Measurements from ENCODE around the gene NME8.

NME8 gene

GRCh38 chr7:37933018-37933566 is 84.7 kb downstream of the NME8 start:
- no peak for DNase-seq (ENCODE audit: low read depth in 1 of 2, low spot score in 1 of 2)

- no peak for DNase-seq (ENCODE audit: low read depth in 1 of 2, low spot score in 1 of 2)
Measured at GRCh38 chr7:37942934-37943610, 94.7 kb downstream of the NME8 start.

GRCh38 chr7:37943905-37944736 is 95.7 kb downstream of the NME8 start:
- DNase-seq (ENCODE audit: low read depth in 1 of 2, low spot score in 1 of 2): no peak

- DNase-seq (ENCODE audit: low read depth in 1 of 2, low spot score in 1 of 2): no peak
Measured at GRCh38 chr7:37944737-37945054, 96.3 kb downstream of the NME8 start.

- DNase-seq (ENCODE audit: low read depth in 1 of 2, low spot score in 1 of 2): no peak
Measured at GRCh38 chr7:37945336-37945735, 96.9 kb downstream of the NME8 start.

GRCh38 chr7:37947138-37947940 is 98.9 kb downstream of the NME8 start:
- DNase-seq (ENCODE audit: low read depth in 1 of 2, low spot score in 1 of 2): no peak

GRCh38 chr7:37947941-37948210 is 99.5 kb downstream of the NME8 start:
- DNase-seq (ENCODE audit: low read depth in 1 of 2, low spot score in 1 of 2): no peak

Data from activated T-helper 1 cell treated with anti-CD3 and anti-CD28 coated beads, Interleukin-2, amount 50 U/mL, for 16 hours (primary cell).